ENCODE results near the gene MDP1.

GRCh38 chr14:24186831-24187538 lies 28.9 kb downstream of the MDP1 start:
- TF ChIP-seq CTCF (IDR thresholded peaks at IDR 0.05) (no peak), POLR2A (IDR thresholded peaks at IDR 0.05; ENCODE audit: low read depth) (no peak), POLR2AphosphoS5 (IDR thresholded peaks at IDR 0.05) (no peak), EP300 (IDR thresholded peaks at IDR 0.05) (no peak)
